IPS-15b (cell line): ENCODE measurements around the gene IQSEC3.
"Not testable (repeated sequence)": the region's sequence is repeated elsewhere in the genome, so short reads cannot be mapped to it uniquely, and the experiment has no call there.

Experiments used
- H3K27me3 ChIP-seq: one replicate; pipeline ENCODE4 v1.6.1; 2013; ENCODE audit warnings: low read length; ENCODE audit not compliant: control insufficient read depth, insufficient read depth
- H3K36me3 ChIP-seq: one replicate; pipeline ENCODE4 v1.6.1; 2013; ENCODE audit warnings: low read length; ENCODE audit not compliant: control insufficient read depth, insufficient read depth
- H3K4me1 ChIP-seq: one replicate; pipeline ENCODE4 v1.6.1; 2013; ENCODE audit warnings: mild to moderate bottlenecking, low read length; ENCODE audit not compliant: control insufficient read depth, insufficient read depth
- H3K4me3 ChIP-seq: one replicate; pipeline ENCODE4 v1.5.1; 2013; ENCODE audit warnings: low read depth, low read length
- H3K9ac ChIP-seq: one replicate; pipeline ENCODE4 v1.6.1; 2013; ENCODE audit warnings: low read depth, mild to moderate bottlenecking, low read length
- H3K9me3 ChIP-seq: one replicate; pipeline ENCODE4 v1.6.1; 2013; ENCODE audit warnings: mild to moderate bottlenecking, low read length; ENCODE audit not compliant: control insufficient read depth, insufficient read depth

The IQSEC3 gene

GRCh38 chr12:56683-57346, 9.8 kb upstream of the IQSEC3 start:
- no peak overlapping the region for H3K9ac ChIP-seq
- H3K27me3 ChIP-seq, result peaks cover 9% of the 10 kb centered on the region
- peaks cover 8% of the 10 kb centered on the region for H3K4me1 ChIP-seq
- H3K4me3 ChIP-seq, result no peak overlapping the region
- H3K9me3 ChIP-seq, result peaks cover 9% of the 10 kb centered on the region
- no peaks in the 10 kb centered on the region for H3K36me3 ChIP-seq

- Histone ChIP-seq H3K4me3 (no peak overlapping the region), H3K9me3 (peaks cover 9% of the 10 kb centered on the region), H3K9ac (no peak overlapping the region), H3K27me3 (peaks cover 9% of the 10 kb centered on the region), H3K4me1 (peaks cover 8% of the 10 kb centered on the region), H3K36me3 (no peaks in the 10 kb centered on the region)
Observed at GRCh38 chr12:57539-57938, 9.0 kb upstream of the IQSEC3 start.

GRCh38 chr12:58832-59231, 7.7 kb upstream of the IQSEC3 start:
- Histone ChIP-seq H3K9me3 (peaks cover 9% of the 10 kb centered on the region), H3K27me3 (peaks cover 4% of the 10 kb centered on the region), H3K9ac (no peak overlapping the region), H3K4me3 (no peak overlapping the region), H3K4me1 (peaks cover 8% of the 10 kb centered on the region), H3K36me3 (no peaks in the 10 kb centered on the region)

GRCh38 chr12:61845-62244, 4.7 kb upstream of the IQSEC3 start:
- not testable (repeated sequence) for H3K4me1 ChIP-seq, H3K36me3 ChIP-seq, H3K9me3 ChIP-seq, H3K4me3 ChIP-seq, H3K9ac ChIP-seq
- H3K27me3 ChIP-seq, result peaks cover 11% of the 10 kb centered on the region

- H3K9ac ChIP-seq, H3K36me3 ChIP-seq, H3K4me1 ChIP-seq, H3K4me3 ChIP-seq, H3K9me3 ChIP-seq: not testable (repeated sequence)
- H3K27me3 ChIP-seq, result peaks cover 32% of the 10 kb centered on the region
Observed at GRCh38 chr12:65491-66063, 990 bp upstream of the IQSEC3 start.

- not testable (repeated sequence) for H3K4me1 ChIP-seq, H3K9me3 ChIP-seq, H3K9ac ChIP-seq, H3K36me3 ChIP-seq
- Histone ChIP-seq H3K4me3 (peak overlapping the region; percentile 32), H3K27me3 (peaks cover 45% of the 10 kb centered on the region)
Observed at GRCh38 chr12:66782-67504, 376 bp downstream of the IQSEC3 start.

- H3K9ac ChIP-seq, H3K4me1 ChIP-seq, H3K4me3 ChIP-seq, H3K9me3 ChIP-seq, H3K36me3 ChIP-seq: not testable (repeated sequence)
- H3K27me3 ChIP-seq, result peaks cover 47% of the 10 kb centered on the region
Observed at GRCh38 chr12:69677-70076, 3.1 kb downstream of the IQSEC3 start.

GRCh38 chr12:70541-70940, 4.0 kb downstream of the IQSEC3 start:
- not testable (repeated sequence) for H3K4me3 ChIP-seq, H3K36me3 ChIP-seq, H3K9ac ChIP-seq, H3K9me3 ChIP-seq, H3K4me1 ChIP-seq
- H3K27me3 ChIP-seq, result peaks cover 44% of the 10 kb centered on the region

GRCh38 chr12:72018-72417, 5.5 kb downstream of the IQSEC3 start:
- peaks cover 53% of the 10 kb centered on the region for H3K27me3 ChIP-seq
- H3K4me3 ChIP-seq, H3K36me3 ChIP-seq, H3K9ac ChIP-seq, H3K4me1 ChIP-seq, H3K9me3 ChIP-seq: not testable (repeated sequence)

- H3K9ac ChIP-seq, H3K9me3 ChIP-seq, H3K36me3 ChIP-seq, H3K4me1 ChIP-seq, H3K4me3 ChIP-seq: not testable (repeated sequence)
- peaks cover 58% of the 10 kb centered on the region for H3K27me3 ChIP-seq
Observed at GRCh38 chr12:74420-75190, 8.0 kb downstream of the IQSEC3 start.

GRCh38 chr12:75541-75940, 9.0 kb downstream of the IQSEC3 start:
- not testable (repeated sequence) for H3K4me3 ChIP-seq, H3K9me3 ChIP-seq, H3K9ac ChIP-seq, H3K4me1 ChIP-seq, H3K36me3 ChIP-seq
- H3K27me3 ChIP-seq, result peaks cover 57% of the 10 kb centered on the region
